Brain microvascular endothelial cell (primary cell): Measurements from ENCODE around the gene TEAD4.
A peak's percentile ranks its signal among the peaks of the same experiment; 100 is the strongest.

Source experiments
- DNase-seq: peaks from one replicate; pipeline ENCODE4 v3.0.0-alpha.2; 2020
- H3K27ac ChIP-seq: fragments of 250-450 bp; sonication (Bioruptor Pico); 2 replicates; pipeline ENCODE4 v1.5.1; 2020; ENCODE audit warnings: mild to moderate bottlenecking, moderate library complexity
- H3K27me3 ChIP-seq: fragments of 250-450 bp; sonication (Bioruptor Pico); replicated peaks from 2 replicates; pipeline ENCODE4 v1.5.1; 2020; ENCODE audit warnings: mild to moderate bottlenecking
- H3K36me3 ChIP-seq: fragments of 250-450 bp; sonication (Bioruptor Pico); replicated peaks from 2 replicates; pipeline ENCODE4 v1.5.1; 2020; ENCODE audit warnings: mild to moderate bottlenecking
- H3K4me3 ChIP-seq: 2 replicates; pipeline ENCODE4 v1.5.1; 2011; ENCODE audit warnings: low read depth, mild to moderate bottlenecking, control low read depth, low read length, moderate library complexity
- in situ Hi-C: cut with HindIII; loops from 2 replicates; pipeline ENCODE4 v1.10.0; 2017; ENCODE audit warnings: low sequenced_read_pairs, low pct_ligation_motif_present
- TF ChIP-seq, protein P1 (sequence below): IDR thresholded peaks from 2 replicates; pipeline ENCODE4 v1.5.1; 2011; ENCODE audit warnings: low read depth, mild to moderate bottlenecking, moderate library complexity, low read length, control low read depth, inconsistent platforms; ENCODE audit errors: missing control alignments

Gene TEAD4

DNA sequence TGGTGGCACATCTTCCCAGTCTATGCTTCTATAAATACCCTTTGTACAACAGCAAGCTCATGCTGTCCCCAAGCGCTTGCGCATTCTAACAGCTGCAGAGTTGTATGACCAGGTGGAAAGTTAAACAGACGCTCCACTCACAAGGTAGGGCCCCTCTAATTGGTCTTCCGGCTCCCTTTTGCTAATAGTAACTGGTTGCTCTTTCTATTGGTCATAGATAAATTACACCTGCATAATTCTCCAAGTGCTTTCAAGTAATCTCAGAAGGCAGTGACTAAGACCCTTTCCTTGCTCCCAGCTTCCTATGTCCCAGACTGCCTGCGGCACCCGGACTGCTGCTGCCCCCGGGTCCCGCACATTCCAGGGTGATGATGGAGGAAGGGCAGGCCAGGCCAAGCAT, 111.9 kb downstream of the TEAD4 start:
- in situ Hi-C loops: no loop called here
- no peaks in the 10 kb centered on the region for H3K27me3 ChIP-seq
- no peak overlapping the region for H3K27ac ChIP-seq
- TF ChIP-seq, protein P1, sequence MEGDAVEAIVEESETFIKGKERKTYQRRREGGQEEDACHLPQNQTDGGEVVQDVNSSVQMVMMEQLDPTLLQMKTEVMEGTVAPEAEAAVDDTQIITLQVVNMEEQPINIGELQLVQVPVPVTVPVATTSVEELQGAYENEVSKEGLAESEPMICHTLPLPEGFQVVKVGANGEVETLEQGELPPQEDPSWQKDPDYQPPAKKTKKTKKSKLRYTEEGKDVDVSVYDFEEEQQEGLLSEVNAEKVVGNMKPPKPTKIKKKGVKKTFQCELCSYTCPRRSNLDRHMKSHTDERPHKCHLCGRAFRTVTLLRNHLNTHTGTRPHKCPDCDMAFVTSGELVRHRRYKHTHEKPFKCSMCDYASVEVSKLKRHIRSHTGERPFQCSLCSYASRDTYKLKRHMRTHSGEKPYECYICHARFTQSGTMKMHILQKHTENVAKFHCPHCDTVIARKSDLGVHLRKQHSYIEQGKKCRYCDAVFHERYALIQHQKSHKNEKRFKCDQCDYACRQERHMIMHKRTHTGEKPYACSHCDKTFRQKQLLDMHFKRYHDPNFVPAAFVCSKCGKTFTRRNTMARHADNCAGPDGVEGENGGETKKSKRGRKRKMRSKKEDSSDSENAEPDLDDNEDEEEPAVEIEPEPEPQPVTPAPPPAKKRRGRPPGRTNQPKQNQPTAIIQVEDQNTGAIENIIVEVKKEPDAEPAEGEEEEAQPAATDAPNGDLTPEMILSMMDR: no peak
- no peak overlapping the region for H3K4me3 ChIP-seq
- no peaks in the 10 kb centered on the region for H3K36me3 ChIP-seq
- no peak for DNase-seq

DNA sequence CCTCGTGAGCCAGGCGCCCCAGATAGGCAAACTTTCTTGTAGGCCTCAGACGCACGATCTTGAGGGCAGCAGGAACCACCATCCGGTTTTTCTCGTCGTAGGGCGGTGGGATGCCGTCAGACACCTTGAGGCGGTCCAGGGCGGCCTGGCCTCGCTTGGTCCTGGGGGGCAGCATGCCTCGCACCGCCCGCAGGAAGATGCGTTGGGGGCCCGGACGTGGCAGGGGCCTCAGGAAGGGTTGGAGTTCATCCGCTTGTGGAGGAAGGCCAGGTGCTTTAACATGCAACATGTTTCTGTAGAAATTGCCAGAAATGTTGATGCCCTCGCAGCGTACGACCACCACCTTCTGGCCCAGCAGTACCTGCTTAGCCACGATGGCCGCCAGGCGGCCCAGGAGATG, 112.5 kb downstream of the TEAD4 start:
- no peak overlapping the region for H3K4me3 ChIP-seq
- TF ChIP-seq, protein P1: no peak
- no peaks in the 10 kb centered on the region for H3K36me3 ChIP-seq
- DNase-seq: no peak
- no peak overlapping the region for H3K27ac ChIP-seq
- no peaks in the 10 kb centered on the region for H3K27me3 ChIP-seq
- in situ Hi-C loops: no loop called here

DNA sequence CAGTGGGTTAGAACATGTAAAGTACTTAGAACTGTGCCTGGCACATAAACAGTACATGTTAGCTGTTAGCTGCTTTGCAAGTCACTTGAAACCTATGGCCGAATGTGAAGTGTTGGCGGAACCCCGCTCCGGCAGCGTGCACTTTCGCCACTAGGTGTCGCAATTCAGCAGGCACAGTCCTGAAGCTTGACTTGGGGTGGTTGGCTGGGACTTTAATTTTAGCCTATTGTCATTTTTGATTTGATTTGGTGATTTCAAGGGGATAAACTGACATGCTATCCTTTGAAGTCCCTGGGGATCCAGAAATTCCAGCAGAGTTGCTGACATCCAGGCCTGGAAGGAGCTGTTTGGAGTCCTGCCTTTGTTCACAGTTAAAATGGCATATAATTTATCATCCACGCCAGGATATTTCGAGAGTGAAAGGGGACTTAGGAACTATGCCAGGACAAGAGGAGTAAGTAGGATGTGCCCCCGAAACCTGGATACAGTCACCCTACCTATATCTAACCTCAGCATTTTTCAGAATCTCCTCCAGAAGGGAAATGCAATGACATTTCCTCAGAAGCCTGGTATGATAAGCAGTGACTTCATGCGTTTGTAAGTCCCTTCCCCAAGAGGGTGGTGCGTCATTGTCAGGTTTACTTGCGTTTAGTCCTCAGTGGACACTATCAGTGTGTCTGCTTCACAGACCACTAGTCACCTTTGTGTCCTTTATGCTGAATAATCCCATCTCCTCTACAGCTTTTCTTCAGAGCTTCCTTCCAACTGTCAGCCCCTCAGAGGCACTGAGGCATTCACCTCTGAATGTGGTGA, 114.4 kb downstream of the TEAD4 start:
- no peaks in the 10 kb centered on the region for H3K36me3 ChIP-seq
- H3K27ac ChIP-seq: no peak overlapping the region
- DNase-seq: peak; percentile 84
- H3K27me3 ChIP-seq: no peaks in the 10 kb centered on the region
- H3K4me3 ChIP-seq: no peak overlapping the region
- TF ChIP-seq, protein P1: peak; percentile 99
- in situ Hi-C loops: no loop called here

DNA sequence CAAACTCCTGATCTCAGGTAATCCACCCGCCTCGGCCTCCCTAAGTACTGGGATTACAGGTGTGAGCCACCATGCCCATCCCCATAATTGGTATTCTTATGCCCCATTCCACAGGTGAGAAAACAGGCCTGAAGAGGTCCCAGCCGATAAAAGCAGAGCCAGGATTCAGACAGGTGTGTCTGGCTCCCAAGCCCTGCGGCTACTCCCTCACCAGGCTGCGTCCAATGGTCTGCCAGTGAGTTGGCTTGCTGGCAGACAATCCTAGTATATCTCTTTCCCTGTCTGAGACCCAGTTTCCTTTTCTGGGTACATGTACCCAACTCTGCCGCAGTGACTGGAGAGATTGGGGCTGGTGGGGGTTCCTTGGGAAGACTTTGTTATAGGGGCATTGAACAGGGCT, 116.1 kb downstream of the TEAD4 start:
- DNase-seq: no peak
- no peaks in the 10 kb centered on the region for H3K36me3 ChIP-seq
- H3K4me3 ChIP-seq: no peak overlapping the region
- TF ChIP-seq, protein P1: no peak
- no peaks in the 10 kb centered on the region for H3K27me3 ChIP-seq
- in situ Hi-C loops: no loop called here
- no peak overlapping the region for H3K27ac ChIP-seq

DNA sequence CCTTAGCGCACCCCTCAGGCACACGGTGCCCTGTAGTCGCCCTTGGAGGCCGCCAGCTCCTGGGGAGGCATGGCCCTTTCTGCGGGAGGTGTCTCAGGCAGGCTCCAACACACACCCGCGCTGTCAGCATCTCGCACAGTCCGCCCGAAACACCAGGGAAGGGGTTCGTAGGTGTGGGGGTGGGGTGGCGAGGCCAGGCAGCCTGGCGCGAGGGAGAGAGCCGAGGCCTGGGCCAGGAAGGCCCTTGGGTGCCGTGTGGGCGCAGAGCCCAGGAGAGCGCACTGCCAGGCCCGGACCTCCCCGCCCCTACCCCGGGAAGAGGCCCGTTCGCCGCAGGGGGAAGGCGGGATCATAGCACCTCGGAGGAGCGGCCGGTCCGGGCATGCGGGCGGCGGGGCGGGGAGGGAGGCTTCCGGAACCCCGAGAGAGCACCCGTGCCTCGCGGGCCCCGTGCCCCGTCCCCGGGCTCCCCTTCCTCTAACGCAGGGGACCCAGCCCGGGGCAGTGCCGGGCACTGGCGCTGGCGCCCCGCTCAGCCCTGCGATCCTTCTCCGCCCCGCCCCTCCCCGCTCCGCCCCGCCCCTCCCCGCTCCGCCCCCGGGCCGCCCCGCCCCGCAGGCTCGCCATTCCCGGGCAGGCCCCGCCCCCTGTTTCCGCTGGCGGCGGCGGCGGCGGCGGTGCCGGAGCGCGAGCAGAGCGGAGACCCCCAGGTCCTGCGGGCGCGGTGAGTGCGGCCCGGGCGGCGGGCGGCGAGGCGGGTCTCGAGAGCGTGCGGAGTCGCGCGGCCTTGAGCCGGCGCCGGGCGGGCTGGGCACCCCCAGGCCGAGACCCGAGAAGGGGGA, 117.8 kb downstream of the TEAD4 start, which contains the start of gene TSPAN9:
Gene TSPAN9 (plus strand): TSS at position 650 of the 842 bp plus-strand sequence. CDS start 123,815 bp downstream, outside the sequence.
- peak within 1 kb of the TSS; percentile 56 for H3K27ac ChIP-seq

More for the DNA sequence above, 117.8 kb downstream of the TEAD4 start, which contains the start of gene TSPAN9:
- H3K36me3 ChIP-seq: no peaks in the 10 kb centered on the region
- in situ Hi-C loops: no loop called here
- H3K4me3 ChIP-seq: peak within 1 kb of the TSS; percentile 81
- no peak for DNase-seq
- H3K27me3 ChIP-seq: no peaks in the 10 kb centered on the region
- TF ChIP-seq, protein P1: no peak
